ENCODE data around the gene CACNA1B.
A peak's percentile ranks its signal among the peaks of the same experiment; 100 is the strongest.

Gene CACNA1B

GRCh38 chr9:138098116-138098907, 220.7 kb downstream of the CACNA1B start:
- no peak overlapping the region for H3K27ac ChIP-seq (ENCODE audit: low read length)
- no peaks in the 10 kb centered on the region for H3K27me3 ChIP-seq (ENCODE audit: control insufficient read depth, insufficient read depth, low read length)
- WGBS (ENCODE audit: insufficient coverage, insufficient read length): no CpG with 5 or more reads among the region's 18 CpGs
- H3K9me3 ChIP-seq (ENCODE audit: control insufficient read depth, insufficient read depth, low read length): no peaks in the 10 kb centered on the region
- no peaks in the 10 kb centered on the region for H3K4me1 ChIP-seq (ENCODE audit: control insufficient read depth, insufficient read depth, low read length)
- H3K4me3 ChIP-seq (ENCODE audit: low read length): no peak overlapping the region
- H3K36me3 ChIP-seq (ENCODE audit: control insufficient read depth, insufficient read depth, low read length): no peaks in the 10 kb centered on the region; the same call in 1 of the 2 replicates
- no peak for DNase-seq (ENCODE audit: low read depth, low spot score)

GRCh38 chr9:138098908-138099791, 221.6 kb downstream of the CACNA1B start:
- WGBS (ENCODE audit: insufficient coverage, insufficient read length): no CpG with 5 or more reads among the region's 22 CpGs
- no peaks in the 10 kb centered on the region for H3K4me1 ChIP-seq (ENCODE audit: control insufficient read depth, insufficient read depth, low read length)
- no peaks in the 10 kb centered on the region for H3K9me3 ChIP-seq (ENCODE audit: control insufficient read depth, insufficient read depth, low read length)
- no peaks in the 10 kb centered on the region for H3K27me3 ChIP-seq (ENCODE audit: control insufficient read depth, insufficient read depth, low read length)
- H3K4me3 ChIP-seq (ENCODE audit: low read length): no peak overlapping the region
- no peaks in the 10 kb centered on the region; the same call in 1 of the 2 replicates for H3K36me3 ChIP-seq (ENCODE audit: control insufficient read depth, insufficient read depth, low read length)
- no peak for DNase-seq (ENCODE audit: low read depth, low spot score)
- no peak overlapping the region for H3K27ac ChIP-seq (ENCODE audit: low read length)

GRCh38 chr9:138099803-138100598, 222.4 kb downstream of the CACNA1B start:
- no peak for DNase-seq (ENCODE audit: low read depth, low spot score)
- no peaks in the 10 kb centered on the region for H3K27me3 ChIP-seq (ENCODE audit: control insufficient read depth, insufficient read depth, low read length)
- WGBS (ENCODE audit: insufficient coverage, insufficient read length): no CpG with 5 or more reads among the region's 8 CpGs
- H3K4me3 ChIP-seq (ENCODE audit: low read length): no peak overlapping the region
- no peak overlapping the region for H3K27ac ChIP-seq (ENCODE audit: low read length)
- H3K36me3 ChIP-seq (ENCODE audit: control insufficient read depth, insufficient read depth, low read length): no peaks in the 10 kb centered on the region; the same call in 1 of the 2 replicates
- H3K9me3 ChIP-seq (ENCODE audit: control insufficient read depth, insufficient read depth, low read length): no peaks in the 10 kb centered on the region
- no peaks in the 10 kb centered on the region for H3K4me1 ChIP-seq (ENCODE audit: control insufficient read depth, insufficient read depth, low read length)

- H3K36me3 ChIP-seq (ENCODE audit: control insufficient read depth, insufficient read depth, low read length): no peaks in the 10 kb centered on the region; the same call in 1 of the 2 replicates
- WGBS (ENCODE audit: insufficient coverage, insufficient read length): no CpG with 5 or more reads among the region's 30 CpGs
- H3K4me3 ChIP-seq (ENCODE audit: low read length): no peak overlapping the region
- H3K27me3 ChIP-seq (ENCODE audit: control insufficient read depth, insufficient read depth, low read length): no peaks in the 10 kb centered on the region
- DNase-seq (ENCODE audit: low read depth, low spot score): peak; percentile 9
- no peak overlapping the region for H3K27ac ChIP-seq (ENCODE audit: low read length)
- H3K4me1 ChIP-seq (ENCODE audit: control insufficient read depth, insufficient read depth, low read length): no peaks in the 10 kb centered on the region
- H3K9me3 ChIP-seq (ENCODE audit: control insufficient read depth, insufficient read depth, low read length): no peaks in the 10 kb centered on the region
Observed at GRCh38 chr9:138100711-138101350, 223.2 kb downstream of the CACNA1B start.

GRCh38 chr9:138101444-138102234, 224.1 kb downstream of the CACNA1B start:
- DNase-seq (ENCODE audit: low read depth, low spot score): no peak
- no peaks in the 10 kb centered on the region; the same call in 1 of the 2 replicates for H3K36me3 ChIP-seq (ENCODE audit: control insufficient read depth, insufficient read depth, low read length)
- no peaks in the 10 kb centered on the region for H3K4me1 ChIP-seq (ENCODE audit: control insufficient read depth, insufficient read depth, low read length)
- WGBS (ENCODE audit: insufficient coverage, insufficient read length): no CpG with 5 or more reads among the region's 16 CpGs
- H3K4me3 ChIP-seq (ENCODE audit: low read length): no peak overlapping the region
- H3K9me3 ChIP-seq (ENCODE audit: control insufficient read depth, insufficient read depth, low read length): no peaks in the 10 kb centered on the region
- H3K27me3 ChIP-seq (ENCODE audit: control insufficient read depth, insufficient read depth, low read length): no peaks in the 10 kb centered on the region
- no peak overlapping the region for H3K27ac ChIP-seq (ENCODE audit: low read length)

GRCh38 chr9:138102246-138103051, 224.9 kb downstream of the CACNA1B start:
- DNase-seq (ENCODE audit: low read depth, low spot score): no peak
- Histone ChIP-seq H3K9me3 (ENCODE audit: control insufficient read depth, insufficient read depth, low read length) (no peaks in the 10 kb centered on the region), H3K27ac (ENCODE audit: low read length) (no peak overlapping the region), H3K27me3 (ENCODE audit: control insufficient read depth, insufficient read depth, low read length) (no peaks in the 10 kb centered on the region), H3K4me1 (ENCODE audit: control insufficient read depth, insufficient read depth, low read length) (no peaks in the 10 kb centered on the region), H3K36me3 (ENCODE audit: control insufficient read depth, insufficient read depth, low read length) (no peaks in the 10 kb centered on the region; the same call in 1 of the 2 replicates), H3K4me3 (ENCODE audit: low read length) (no peak overlapping the region)
- WGBS (ENCODE audit: insufficient coverage, insufficient read length): no CpG with 5 or more reads among the region's 23 CpGs

GRCh38 chr9:138103111-138103848, 225.7 kb downstream of the CACNA1B start:
- WGBS (ENCODE audit: insufficient coverage, insufficient read length): no CpG with 5 or more reads among the region's 6 CpGs
- Histone ChIP-seq H3K36me3 (ENCODE audit: control insufficient read depth, insufficient read depth, low read length) (no peaks in the 10 kb centered on the region; the same call in 1 of the 2 replicates), H3K27me3 (ENCODE audit: control insufficient read depth, insufficient read depth, low read length) (no peaks in the 10 kb centered on the region), H3K9me3 (ENCODE audit: control insufficient read depth, insufficient read depth, low read length) (no peaks in the 10 kb centered on the region), H3K4me3 (ENCODE audit: low read length) (no peak overlapping the region), H3K27ac (ENCODE audit: low read length) (no peak overlapping the region), H3K4me1 (ENCODE audit: control insufficient read depth, insufficient read depth, low read length) (no peaks in the 10 kb centered on the region)
- no peak for DNase-seq (ENCODE audit: low read depth, low spot score)

- H3K9me3 ChIP-seq (ENCODE audit: control insufficient read depth, insufficient read depth, low read length): no peaks in the 10 kb centered on the region
- no CpG with 5 or more reads among the region's 3 CpGs for WGBS (ENCODE audit: insufficient coverage, insufficient read length)
- H3K4me3 ChIP-seq (ENCODE audit: low read length): no peak overlapping the region
- H3K27me3 ChIP-seq (ENCODE audit: control insufficient read depth, insufficient read depth, low read length): no peaks in the 10 kb centered on the region
- H3K27ac ChIP-seq (ENCODE audit: low read length): no peak overlapping the region
- DNase-seq (ENCODE audit: low read depth, low spot score): no peak
- H3K4me1 ChIP-seq (ENCODE audit: control insufficient read depth, insufficient read depth, low read length): no peaks in the 10 kb centered on the region
- no peaks in the 10 kb centered on the region; the same call in 1 of the 2 replicates for H3K36me3 ChIP-seq (ENCODE audit: control insufficient read depth, insufficient read depth, low read length)
Observed at GRCh38 chr9:138103849-138104206, 226.2 kb downstream of the CACNA1B start.

Measured in iPS DF 6.9 (cell line).